GM21723 (cell line): ENCODE data around the gene VSTM5.

ENCODE experiments used
- ATAC-seq: cut with Tn5 transposase; IDR thresholded peaks from one replicate; pipeline ENCODE4 v1.9.1; 2021; ENCODE audit warnings: mild to moderate bottlenecking, moderate library complexity; ENCODE audit not compliant: unreplicated experiment

Gene VSTM5

DNA sequence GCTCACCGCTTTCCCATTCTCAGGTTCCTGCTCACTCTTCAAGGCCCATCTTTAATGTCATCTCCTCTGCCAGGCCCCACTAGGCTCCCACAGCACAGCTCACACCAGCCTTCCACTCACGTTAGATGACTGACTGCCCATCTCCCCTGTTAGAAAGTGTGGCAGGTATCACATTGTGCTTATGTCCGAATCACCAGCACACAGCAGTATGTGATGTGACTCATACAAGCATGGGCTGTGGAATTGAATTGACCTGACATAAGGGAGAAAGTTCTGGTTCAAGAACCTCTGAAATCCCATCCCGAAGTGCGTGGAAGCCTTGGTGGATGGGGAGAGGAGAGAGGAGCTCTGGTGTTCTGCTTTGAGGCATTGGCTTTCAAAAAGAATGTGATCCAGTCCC is 6.5 kb downstream of the VSTM5 start:
- no peak for ATAC-seq

DNA sequence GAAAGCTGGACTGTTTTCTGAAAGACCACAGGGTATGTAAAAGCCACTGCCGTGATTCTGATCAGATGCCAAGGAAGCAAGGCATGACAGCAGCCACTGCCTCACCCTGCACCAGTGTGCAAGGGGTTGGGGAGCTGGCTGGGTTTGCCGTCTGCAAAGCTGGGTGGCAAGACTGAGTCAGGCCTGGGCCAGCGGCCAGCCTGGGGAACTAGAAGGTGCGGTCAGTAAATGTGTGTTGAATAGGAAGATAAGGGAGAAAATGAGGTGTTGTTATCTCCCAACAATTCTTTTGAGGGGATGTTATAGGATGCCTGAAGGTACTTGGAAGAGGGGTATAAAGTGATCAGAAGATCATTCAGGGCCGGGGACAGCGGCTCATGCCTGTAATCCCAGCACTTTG is 8.0 kb downstream of the VSTM5 start:
- ATAC-seq: no peak

DNA sequence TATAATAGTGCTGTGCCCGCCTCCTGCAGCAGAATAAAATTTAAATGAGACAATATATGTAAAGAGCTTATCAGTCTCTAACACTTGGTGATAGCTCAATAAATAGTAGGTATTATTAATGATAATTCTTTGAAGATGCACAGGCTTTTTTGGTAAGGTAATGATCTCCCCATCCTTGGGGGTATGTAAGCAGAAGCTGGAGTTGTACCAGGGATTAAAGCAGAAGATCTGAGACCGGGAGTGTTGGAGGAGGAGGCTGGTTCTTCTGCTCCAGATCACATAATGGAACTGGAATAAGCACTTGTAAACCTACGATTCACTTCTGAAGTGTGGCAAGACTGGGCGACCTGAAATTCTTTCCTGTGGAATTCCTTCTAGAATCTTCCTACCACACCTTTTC is 8.4 kb downstream of the VSTM5 start:
- no peak for ATAC-seq

DNA sequence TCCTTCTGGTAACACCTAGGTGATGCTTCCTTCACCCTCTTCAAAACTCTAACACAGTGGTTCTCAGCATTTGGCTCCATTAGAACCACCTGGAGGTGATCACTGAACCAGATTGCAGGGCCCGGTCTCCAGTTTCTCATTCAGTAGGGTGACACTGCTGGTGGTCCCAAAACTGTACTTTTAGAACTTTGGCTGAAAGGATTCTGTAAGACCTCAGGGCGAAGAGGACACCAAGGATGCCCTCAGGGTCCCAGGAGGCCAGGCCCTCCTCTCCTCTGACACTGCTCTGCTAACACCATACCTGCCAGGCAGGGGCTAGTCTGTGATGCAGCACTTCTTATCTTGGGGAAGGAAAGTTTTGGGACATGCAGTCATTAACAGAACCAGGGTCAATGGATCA is 9.0 kb downstream of the VSTM5 start:
- ATAC-seq: no peak

DNA sequence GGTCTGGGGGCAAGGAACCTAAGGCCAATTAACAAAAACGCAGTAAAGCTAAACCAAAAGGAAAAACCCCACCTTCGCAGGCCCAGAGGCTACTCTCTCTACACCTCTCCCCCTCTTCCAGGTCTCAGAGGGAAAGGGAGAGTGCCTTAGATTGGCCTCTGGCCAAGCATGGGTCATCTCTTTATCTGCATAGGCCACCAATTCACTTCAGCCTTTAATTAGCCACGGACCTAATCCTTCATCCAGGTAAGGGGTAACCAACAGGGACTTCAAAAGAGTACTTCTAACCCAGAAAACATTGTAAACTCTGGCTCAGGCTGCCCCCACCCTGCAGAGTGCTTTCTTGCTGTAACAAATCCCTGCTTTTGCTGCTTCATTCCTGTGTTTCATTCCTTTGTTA is 9.4 kb downstream of the VSTM5 start:
- ATAC-seq: no peak

DNA sequence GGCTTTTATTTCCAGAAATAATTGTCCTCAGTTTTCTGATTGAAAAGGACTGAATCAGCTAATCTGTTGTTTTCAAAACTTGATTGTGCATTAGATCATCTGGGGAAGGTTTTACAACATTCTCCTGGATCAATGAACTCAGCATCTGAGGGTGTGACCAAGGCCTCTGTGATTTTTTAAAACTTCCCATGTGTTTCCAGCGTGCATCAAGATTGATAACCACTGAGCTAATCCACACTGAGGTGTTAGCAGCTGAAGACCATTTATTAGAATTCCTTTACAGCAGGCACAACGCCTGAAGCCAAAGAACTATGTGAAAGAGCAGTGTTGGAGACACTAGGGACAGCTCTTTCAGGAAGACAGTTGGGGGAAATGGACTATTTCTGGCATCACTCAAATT is 10.2 kb downstream of the VSTM5 start:
- ATAC-seq: no peak

DNA sequence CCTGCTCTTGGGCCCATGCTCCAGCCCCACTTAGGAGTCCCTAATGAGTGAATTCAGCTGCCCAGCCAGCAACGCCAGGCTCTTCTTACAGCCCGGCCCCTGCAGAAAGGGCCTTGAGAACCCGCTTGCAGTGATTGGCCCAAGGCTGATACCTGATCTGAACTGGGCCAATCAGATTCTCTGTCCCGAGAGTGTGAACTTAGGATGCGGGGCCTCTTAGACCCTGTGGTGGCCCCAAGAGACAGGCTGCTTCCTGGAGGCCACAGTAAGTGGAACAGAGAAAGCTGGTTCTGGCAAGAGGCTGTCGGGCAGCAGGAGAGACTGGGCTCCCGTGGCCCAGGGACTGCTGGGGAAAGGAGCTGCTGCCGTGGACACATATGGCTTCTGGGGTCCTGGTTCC is 11.5 kb downstream of the VSTM5 start:
- ATAC-seq: no peak

DNA sequence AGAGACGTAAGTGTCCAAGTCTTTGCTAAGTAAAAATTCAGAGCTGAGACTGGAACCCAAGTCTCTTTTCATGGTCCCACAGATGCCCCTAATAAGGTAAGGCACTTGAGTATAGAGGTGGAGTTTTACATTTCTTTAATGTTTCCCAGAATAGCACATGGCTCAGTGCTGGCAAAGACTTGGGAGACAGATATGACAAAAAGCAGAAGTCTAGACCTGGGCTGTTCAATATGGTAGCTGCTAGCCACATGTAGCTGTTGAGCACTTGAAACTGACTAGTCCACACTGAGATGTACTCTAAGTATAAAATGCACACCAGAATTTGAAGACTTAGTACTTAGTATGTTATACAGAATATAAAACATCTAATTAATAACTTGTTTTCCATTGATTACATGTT is 17.6 kb downstream of the VSTM5 start:
- ATAC-seq: no peak

DNA sequence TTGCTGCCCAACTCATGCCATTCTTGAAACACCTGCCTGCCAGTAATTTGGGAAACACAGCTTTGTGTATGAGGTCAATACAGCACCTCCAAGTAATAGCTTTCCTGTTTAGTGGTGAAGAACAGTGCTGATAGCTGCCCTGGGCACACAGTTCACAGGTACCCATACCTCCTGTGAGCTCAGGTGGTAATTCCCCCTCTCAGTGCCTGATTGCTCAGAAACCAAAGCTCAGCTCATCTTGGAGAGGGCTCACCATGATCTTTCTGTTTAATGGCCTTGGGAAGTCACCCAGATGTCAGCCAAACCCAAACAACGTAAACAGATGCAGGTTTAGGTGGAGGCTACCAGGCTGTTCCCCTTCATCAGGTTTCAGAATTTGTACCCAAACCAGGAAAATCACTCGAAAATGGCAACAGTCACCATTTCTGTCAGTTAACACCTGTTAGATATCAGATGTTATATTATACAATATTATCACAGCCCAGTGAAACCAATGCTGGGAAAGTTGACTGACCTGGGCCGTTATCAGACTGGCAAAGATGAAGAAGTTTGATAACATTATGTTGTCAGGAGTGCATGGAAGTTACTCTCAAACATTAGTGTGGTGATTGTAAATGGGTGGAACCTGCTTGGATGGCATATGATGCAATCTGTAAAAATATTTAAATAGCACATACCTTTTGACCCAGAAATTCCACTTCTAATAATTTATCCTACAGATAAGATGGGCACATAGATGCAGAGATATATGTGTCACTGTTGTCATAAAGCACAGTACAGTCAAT is 18.9 kb downstream of the VSTM5 start:
- no peak for ATAC-seq

DNA sequence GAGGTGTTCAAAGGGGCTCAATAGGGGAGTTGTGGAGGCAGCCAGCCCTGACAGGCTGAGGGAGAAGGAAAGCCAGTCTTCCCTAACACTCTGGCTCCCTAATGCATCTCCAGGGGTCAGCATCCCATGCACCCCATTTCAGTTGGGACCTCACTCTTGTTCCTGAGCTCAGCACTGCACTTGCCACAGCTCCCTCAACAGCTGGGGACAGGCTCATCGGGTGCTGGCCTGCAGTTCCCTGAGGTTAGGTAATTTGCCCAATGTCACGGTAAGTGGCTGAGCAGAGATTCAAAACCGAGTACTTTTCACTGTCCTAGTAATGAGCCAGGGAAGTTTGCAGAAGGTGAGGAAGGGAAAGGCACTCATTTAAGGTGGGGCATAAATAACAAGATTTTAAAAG is 20.8 kb downstream of the VSTM5 start:
- no peak for ATAC-seq

DNA sequence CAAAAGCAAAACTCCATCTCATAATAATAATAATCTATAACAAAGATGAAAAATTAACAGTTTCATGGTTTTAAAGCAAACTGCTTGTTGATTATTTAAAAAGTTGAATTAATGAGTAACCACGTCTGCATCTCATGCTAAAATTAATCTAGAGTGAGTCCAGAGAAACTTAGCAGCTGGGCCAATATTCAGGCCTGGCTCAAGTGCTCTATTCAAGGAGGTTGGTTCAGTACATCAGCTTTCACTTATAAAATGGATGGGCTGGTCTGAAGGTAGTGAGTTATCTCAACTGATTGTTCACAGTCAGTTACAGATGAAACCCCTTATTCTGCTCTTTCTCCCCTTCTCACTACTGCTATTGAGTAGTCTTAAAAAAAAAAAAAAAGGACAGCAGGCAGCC is 23.1 kb downstream of the VSTM5 start:
- ATAC-seq: no peak

DNA sequence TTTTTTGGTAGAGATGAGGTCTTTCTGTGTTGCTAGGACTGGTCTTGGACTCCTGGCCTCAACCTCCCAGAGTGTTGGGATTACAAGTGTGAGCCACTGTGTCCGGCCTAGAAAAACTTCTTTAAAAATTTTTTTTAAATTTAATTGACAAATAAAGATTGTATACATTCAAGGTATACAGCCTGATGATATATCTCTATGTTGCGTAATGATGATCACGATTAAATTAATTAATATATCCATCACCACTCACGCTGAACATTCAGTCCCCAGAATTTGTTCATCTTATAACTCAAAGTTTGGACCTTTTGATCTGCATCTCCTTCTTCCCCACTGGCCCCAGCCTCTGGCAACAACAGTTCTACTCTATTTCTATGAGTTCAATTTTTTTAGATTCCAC is 27.2 kb downstream of the VSTM5 start:
- ATAC-seq: no peak

DNA sequence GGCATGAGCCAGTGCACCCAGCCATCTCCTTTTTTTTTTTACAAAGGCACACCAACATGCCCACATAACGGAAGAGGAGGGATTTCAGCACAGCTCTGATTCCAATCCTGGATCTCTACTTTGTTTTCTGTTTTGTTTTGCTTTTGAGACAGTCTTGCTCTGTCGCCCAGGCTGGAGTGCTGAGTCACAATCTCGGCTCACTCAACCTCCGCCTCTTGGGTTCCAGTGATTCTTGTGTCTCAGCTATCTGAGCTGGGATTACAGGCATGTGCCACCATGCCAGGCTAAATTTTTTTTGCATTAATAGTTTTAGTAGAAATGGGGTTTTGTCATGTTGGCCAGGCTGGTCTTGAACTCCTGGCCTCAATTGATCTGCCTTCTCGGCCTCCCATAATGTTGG is 28.1 kb downstream of the VSTM5 start:
- ATAC-seq: no peak

DNA sequence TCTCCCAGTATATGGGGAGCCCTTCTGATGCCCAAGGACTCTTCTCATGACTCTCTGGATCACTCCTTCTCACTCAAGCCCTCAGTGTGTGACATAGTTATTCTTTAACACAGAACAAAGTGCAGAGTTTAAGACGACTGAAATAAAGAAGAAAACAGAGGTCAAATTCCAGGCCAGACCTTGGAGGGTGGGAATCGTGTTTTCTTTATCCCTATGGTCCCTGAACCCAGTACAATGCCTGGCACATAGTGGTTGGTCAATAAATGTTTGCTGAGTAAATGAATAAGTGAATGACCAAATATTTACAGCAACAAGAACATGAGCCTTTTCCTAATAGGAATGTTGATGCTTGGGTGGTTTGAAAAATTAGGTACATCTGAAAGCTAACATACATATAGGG is 28.8 kb downstream of the VSTM5 start:
- ATAC-seq: no peak

DNA sequence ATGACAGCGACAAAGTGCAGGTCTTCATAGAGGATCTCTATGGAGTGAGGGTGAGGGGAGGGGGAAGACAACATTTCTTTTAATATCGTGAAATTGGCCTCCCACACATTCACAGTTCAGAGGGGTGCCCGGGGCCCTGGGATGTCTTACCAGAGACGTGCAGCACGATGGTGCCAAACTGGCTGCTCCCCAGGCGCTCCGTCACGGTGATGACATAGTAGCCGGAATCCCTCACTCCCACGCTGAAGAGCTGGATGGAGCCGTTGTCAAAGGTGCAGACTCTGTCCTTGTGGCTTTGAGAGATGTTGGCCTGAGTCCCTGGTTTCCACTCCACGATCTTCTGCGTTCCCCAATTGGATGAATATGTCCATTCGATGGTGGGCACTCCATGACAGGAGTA is 29.6 kb downstream of the VSTM5 start:
- no peak for ATAC-seq

DNA sequence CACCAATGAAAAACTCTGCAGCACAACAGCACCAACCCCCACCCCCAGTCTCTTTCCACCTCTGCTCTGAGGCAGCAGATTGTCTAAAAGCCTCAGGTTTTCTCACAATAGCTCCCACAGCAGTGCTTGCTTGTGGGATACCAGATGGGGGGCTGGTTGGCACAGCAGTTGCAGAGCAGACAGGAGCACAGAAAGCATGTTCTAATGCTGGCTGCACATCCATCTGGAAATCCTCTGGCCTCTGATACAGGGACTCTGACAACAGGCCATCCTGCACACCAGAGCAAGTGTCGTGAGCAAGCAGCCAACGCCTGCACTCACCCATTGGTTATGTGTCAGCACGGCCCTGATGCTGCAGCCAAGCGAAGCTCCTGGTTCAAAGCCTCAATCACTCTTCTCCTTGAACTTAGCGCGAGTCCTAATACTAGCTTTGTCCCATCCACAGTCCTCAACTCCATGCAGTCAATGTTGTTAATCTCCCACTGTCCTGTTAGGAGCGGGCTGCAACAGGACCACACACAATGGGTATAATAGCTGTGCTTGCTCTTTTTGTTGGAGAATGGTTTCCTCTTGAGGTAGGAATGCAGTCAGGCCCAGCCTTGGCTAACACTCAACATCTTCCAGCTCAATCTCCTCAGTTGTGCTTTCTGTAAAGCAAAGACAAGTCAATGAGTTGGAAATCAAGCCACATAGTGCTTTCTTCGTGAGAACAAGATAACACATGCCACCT is 30.3 kb downstream of the VSTM5 start:
- ATAC-seq: no peak

DNA sequence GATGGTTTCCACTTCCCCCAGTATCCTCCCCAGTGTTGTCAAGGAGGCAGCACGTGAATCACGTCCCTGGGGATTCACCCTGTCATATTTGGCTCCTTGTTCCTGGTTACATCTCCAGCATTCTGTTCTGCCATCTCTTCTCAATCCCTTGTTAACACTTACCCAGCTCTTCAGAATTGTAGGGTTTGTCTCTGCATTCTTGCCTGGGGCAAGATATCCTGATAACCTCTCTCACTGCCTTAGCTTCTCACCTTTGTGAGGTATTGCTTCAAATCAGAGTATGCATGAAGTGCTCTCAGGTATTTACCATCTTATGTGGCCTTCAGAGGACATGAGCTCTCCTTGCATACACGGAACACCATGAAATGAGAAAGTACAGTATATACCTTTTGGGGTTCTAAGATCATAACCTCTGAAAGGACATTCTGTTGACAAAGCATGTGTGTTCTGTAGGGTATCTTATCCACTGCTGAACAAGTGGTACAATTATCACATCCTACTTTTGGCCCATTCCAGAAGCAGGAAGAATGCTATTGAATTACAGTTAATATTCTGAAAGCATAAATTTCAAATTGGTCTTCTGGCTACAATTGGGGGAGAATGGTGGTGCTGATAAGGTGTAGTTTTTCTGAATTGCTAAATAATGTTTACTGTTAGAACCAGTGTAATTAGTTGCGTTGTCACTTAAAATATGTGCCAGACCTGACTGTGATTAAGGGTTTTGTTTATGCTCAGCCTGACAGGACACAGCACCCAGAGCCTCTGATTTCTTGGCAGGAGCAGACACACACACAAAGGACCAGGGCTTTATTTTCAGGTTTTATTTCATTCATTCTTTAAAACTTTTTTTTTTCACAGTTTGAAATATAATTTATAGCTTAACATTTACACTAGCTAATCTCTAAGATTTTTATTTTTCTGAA is 32.7 kb downstream of the VSTM5 start:
- no peak for ATAC-seq

DNA sequence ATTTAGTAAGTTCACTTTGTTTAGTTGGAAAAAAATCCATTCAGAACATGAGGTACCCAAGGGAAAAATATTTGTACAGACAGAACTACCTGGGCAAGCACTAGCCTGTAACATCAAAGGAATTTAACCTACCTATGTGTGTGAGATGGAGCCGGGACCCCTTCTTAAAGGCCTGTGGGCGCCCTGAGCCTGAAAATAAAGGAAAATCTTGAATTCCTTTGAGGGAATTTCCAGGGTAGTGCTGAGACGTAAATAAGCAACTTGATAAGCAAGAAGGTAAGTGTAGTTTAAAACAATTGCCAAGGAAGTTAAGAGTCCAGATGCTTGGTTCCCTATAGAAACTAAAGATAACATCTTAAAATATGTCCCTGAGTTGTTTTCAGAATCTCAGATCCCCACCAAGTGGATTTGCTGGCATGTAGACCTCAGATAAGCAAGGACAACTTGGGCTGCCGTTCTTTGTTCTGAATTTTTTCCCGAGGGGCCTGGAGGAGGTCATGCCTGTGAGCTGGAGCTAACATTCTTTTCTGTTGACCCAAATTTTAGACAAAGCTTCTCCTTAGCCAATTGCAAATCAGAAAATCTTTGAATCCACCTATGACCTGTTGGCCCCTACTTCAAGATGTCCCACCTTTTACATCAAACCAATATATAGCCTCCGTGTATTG is 35.3 kb downstream of the VSTM5 start:
- ATAC-seq: no peak

DNA sequence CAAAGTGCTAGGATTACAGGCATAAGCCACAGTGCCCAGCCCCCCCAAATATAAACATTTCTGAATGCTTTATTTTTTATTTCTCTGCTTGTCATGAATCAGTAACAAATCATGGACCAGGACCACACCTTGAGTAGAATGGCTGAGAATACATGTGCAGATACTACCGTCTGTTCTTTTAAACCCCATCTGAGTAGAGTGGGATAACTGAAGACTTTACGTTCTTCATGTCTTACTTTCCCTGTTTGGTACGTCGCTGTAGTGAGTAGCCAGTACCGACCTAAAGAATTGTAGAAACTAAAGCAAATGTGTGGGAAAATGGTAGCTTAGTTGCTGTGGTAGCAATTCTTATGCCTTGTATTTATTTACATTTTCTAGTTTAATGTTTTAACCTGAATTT is 36.4 kb downstream of the VSTM5 start:
- ATAC-seq: no peak

DNA sequence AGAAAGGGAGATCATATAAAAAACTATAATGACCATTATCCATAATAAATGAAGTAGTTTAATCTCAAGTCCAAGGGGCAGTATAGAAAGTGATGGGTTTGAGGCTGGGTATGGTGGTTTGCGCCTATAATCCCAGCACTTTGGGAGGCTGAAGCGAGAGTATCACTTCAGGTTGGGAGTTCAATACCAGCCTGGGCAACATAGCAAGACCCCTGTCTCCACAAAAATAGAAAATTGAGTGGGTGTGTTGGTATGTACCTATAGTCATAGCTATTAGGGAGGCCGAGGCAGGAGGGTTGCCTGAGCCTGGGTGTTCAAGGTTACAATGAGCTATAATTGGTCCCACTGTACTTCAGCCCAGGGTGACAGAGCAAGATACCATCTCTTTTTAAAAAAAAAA is 42.4 kb downstream of the VSTM5 start:
- no peak for ATAC-seq

DNA sequence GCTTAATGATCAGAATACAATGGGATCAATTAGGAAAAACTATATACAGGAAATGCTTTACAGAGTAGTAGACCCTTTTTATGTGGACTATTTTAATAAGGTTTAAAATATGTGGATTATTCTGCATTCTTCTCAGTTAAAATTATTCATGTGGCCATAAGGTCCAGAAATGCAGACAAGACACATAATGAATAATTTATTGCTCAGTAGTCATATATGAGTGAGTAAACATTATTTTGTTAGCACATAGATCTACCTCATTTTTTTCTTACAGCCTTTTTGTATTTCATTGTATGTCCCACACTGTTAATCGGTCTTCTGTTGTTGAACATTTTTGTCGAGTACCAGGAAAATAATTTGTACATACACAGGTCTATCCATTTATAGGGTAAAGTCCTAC is 45.5 kb downstream of the VSTM5 start:
- ATAC-seq: no peak
